Sciatic nerve (tissue), 2 donors: Measurements from ENCODE around the gene FGL2. TPM values are rescaled to one million over a fixed set of nuclear protein-coding genes. Genes with fewer than 3 reads are reported as not detected.
"Not testable (repeated sequence)": the region's sequence is repeated elsewhere in the genome, so short reads cannot be mapped to it uniquely, and the experiment has no call there.

ENCODE experiments used
- ATAC-seq: fragments of 200-7000 bp; cut with Tn5 transposase; one replicate; pipeline ENCODE4 v1.9.1; 2020; ENCODE audit warnings: mild to moderate bottlenecking, moderate library complexity
- DNase-seq: peaks from one replicate; pipeline ENCODE4 v3.0.0-alpha.2; 2020; ENCODE audit warnings: low spot score
- intact Hi-C: fragments of 100-400 bp; cut with DNase I; formaldehyde crosslinking; loops from one replicate; pipeline ENCODE4 v1.14.2; 2022
- total RNA-seq: library from RNA; stranded (reverse); fragmentation: NEBNext Ultra II Directional; extraction: Animal tissue kit (Norgen Biotek cat#: 25700); gene quantifications from one replicate; pipeline ENCODE4 v1.2.1, GENCODE V29; 2021
- donor health status: DM: no; HTN: no; CAD: no.
- donor health status: DM: no; HTN: no; CAD: no.

The FGL2 gene, protein sequence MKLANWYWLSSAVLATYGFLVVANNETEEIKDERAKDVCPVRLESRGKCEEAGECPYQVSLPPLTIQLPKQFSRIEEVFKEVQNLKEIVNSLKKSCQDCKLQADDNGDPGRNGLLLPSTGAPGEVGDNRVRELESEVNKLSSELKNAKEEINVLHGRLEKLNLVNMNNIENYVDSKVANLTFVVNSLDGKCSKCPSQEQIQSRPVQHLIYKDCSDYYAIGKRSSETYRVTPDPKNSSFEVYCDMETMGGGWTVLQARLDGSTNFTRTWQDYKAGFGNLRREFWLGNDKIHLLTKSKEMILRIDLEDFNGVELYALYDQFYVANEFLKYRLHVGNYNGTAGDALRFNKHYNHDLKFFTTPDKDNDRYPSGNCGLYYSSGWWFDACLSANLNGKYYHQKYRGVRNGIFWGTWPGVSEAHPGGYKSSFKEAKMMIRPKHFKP
- 269 TPM for total RNA-seq

DNA sequence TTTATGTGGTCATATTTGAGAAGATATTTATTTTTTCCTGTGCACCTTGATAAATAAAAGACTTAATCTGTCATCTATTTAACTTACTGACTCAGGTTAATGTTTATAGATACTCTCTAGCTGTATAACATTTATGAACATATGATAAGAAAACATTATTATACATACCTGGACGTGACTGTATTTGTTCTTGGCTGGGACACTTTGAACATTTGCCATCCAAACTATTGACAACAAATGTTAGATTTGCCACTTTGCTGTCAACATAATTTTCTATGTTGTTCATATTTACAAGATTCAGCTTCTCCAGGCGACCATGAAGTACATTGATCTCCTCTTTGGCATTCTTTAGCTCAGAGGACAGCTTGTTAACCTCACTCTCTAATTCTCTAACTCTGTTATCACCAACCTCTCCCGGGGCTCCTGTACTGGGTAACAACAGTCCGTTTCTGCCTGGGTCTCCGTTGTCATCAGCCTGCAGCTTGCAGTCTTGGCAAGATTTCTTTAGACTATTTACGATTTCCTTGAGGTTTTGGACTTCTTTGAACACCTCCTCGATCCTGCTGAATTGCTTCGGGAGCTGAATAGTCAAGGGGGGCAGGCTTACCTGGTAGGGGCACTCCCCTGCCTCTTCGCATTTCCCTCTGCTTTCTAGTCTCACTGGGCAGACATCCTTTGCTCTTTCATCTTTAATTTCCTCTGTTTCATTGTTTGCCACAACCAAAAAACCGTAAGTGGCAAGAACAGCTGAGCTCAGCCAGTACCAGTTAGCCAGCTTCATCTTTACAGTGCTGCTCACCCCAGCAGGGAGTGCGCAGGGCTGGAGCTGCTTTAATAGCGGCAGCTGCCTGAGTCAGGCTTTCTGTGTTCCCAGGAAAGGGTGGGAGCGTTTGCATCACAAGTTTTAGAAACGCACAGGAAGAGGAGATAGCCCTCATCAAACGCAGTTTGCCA, at the start of gene FGL2:
Gene FGL2, minus strand, starts transcription at position 807 of the 954 bp plus-strand sequence. Its CDS starts 26 bp downstream, at position 781.
- intact Hi-C loops = no loop called here
- DNase-seq (peak; percentile 76), ATAC-seq (peak; percentile 96)

GRCh38 chr7:77248154-77248553, 48.5 kb upstream of the FGL2 start:
- intact Hi-C loops = no loop called here
- no peak for DNase-seq
- ATAC-seq = no peak

GRCh38 chr7:77247206-77247850, 47.7 kb upstream of the FGL2 start:
- ATAC-seq (peak; percentile 75), DNase-seq (peak; percentile 89)
- intact Hi-C loops = no loop called here

DNA sequence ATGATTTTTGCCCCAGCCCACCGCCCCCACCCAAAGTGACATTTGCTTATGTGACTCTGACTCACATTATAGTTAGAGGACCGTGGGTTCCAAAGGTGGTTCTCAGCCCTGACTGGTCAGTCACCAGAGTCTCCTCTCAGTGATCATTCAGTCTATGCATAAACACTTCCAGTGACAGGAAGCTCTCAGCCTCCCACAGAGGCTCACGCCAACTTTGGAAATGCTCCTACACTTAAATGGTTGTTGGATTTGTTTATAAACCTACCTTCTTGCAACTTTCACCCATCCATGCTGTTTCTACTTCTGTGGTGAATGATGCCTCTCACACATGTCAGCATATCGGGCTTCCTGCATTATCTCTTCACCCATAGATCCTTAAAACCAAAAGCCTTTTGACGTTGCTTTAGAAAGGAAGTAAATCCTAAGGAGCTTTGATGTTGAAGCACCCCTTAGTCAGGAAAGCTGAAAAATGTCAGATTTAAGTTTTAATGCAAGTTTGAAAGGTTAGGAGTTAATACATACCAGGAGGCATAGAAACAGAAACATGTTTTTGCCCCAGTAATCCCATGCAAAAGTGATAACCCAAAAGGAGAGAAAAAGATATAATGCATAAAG, 46.5 kb upstream of the FGL2 start:
- intact Hi-C loops = no loop called here

DNA sequence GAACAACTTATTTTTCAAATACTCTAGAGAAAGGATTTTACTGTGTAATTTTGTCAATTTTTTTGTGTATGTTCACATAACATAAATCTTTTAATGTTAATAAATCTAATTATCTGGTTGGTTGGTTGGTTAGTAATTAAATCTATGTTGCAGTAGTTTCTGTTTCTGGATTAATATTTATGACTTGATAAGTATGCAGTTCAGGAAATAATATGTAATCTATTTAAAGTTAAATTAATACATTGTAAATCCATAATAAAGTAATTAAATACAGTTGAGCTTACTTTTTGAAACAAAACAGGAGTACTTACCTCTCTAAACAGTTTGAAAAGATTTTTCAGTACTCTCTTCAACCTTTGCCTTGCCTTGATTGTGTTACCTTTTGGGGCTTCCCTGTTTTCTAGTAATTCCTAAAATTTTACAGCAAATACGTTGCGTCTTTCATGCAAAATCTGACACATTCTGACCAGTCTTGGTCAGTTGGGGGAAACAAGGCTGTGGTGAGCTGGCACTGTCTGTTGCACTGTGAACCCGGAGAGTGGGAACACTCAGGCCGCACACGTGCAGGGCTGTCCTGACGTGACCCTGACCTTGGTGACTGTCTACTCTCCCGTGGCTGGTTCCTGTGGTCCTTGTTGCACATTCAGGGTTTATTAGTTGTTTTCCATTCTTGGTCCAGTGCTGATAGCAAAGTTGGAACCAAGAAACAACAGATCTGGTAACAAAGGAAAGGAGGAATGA, 45.6 kb upstream of the FGL2 start:
- intact Hi-C loops = no loop called here
- DNase-seq = no peak
- ATAC-seq = peak; percentile 82

More for the DNA sequence above, 46.5 kb upstream of the FGL2 start:
- no peak for DNase-seq
- ATAC-seq = no peak

- intact Hi-C loops = no loop called here
- ATAC-seq (peak; percentile 58), DNase-seq (no peak)
Observed at GRCh38 chr7:77244222-77244934, 44.8 kb upstream of the FGL2 start.

DNA sequence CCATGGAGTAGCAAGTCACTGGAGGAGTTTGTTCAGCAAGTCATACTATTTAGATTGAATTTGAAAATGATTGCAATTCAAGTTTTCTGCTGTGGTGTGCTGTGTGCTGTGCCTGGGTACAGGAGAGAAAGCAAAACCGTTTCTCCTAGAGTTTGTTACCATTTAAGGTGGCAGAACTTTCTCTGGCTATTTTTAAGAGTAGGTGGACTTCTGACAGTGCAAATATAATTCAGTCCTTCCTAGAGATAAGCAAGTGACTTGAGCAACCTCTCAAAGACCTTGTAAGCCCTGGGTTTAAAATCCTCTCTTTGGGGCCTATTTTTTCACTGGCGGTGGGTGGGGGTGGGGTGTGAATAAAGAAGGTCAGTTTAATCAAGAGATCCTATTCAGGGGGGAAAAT, 42.9 kb upstream of the FGL2 start:
- intact Hi-C loops = no loop called here
- DNase-seq = no peak
- no peak for ATAC-seq

DNA sequence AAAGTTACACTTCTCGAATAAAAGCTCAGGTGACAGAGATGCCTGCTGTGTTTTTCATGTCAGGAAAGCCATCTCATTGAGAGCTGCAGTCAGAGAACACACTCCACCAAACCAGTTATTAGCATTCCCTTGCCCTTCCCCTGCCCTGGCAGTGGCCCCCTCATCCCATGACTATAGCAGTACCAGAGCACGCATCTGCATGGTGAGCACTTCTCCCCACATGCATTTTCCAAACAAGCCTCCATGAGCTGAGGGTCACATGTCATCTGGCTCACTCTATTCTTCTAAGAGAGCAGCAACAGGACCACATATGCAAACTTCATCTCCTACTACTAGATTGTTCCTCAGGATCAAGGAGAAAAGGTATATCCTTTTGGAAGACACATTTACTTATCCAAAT, 42.4 kb upstream of the FGL2 start:
- intact Hi-C loops = no loop called here
- ATAC-seq (no peak), DNase-seq (no peak)

DNA sequence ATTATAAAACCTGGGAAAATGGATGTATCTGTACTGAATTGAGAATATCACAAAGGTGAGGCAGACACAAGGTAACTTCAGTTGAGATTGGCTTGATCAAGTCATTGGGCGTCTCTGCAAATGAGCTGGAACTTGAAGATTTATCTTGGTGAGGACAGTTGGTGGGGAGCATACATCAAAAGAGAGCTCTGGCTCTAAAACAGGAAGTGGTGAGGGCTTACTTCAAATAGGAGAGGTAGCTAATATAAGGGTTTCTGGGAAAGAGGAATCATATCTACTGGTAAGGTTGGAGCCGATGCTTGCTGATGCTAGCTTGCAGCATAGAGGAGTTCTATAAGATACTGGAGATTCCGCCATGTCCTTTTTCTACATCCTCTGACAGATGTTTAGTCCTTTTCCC, 39.9 kb upstream of the FGL2 start:
- ATAC-seq (no peak), DNase-seq (no peak)
- intact Hi-C loops = no loop called here

GRCh38 chr7:77238703-77239136, 39.1 kb upstream of the FGL2 start:
- peak; percentile 84 for ATAC-seq
- DNase-seq = no peak
- intact Hi-C loops = no loop called here

- ATAC-seq (no peak), DNase-seq (no peak)
- intact Hi-C loops = no loop called here
Observed at GRCh38 chr7:77235276-77235675, 35.7 kb upstream of the FGL2 start.

DNA sequence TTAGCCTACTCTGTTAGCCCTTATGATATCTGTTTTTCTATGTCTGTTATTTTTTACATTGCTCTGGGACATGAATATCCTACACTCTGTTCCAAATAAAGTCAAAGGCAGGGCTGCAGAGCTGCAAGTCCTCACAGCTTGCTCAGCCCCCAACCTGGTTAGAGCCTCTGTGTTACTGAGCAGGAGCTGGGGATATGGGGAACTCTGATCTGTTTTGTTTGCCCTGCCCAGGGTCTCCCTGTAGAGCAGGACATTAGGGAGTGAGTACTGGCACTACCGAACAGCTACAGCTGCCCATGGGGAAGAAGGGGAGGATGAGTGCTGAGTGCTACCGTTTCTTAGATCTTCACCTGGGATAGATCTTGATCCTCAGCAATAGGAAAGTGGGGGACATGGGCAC, 32.8 kb upstream of the FGL2 start:
- intact Hi-C loops = no loop called here
- ATAC-seq = no peak
- DNase-seq = no peak

GRCh38 chr7:77228795-77229194, 29.2 kb upstream of the FGL2 start:
- intact Hi-C loops, ATAC-seq, DNase-seq: not testable (repeated sequence)

GRCh38 chr7:77226357-77226839, 26.8 kb upstream of the FGL2 start:
- no peak for ATAC-seq
- no peak for DNase-seq
- intact Hi-C loops = no loop called here

DNA sequence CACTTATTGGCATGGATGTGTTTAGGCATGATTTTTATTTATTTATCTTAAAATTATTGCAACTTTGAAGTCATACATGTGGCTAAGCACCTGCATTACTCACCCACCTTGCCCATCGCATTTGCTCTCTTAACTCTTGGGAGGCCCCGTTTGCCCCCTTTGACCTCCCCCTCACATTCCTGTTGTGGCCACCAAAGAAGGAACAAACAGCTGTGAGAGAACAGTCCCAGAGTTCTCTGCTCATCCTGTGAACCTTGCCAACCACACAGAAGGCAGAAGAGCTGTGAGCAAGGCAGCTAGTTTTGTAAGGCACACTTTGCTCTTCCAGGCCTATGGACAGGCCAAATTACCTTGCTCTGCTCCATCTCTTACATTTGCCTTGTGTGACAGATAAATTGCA, 23.6 kb upstream of the FGL2 start:
- DNase-seq = no peak
- ATAC-seq = peak; percentile 51
- intact Hi-C loops = no loop called here

GRCh38 chr7:77222819-77223218, 23.2 kb upstream of the FGL2 start:
- no peak for ATAC-seq
- intact Hi-C loops = no loop called here
- DNase-seq = no peak

DNA sequence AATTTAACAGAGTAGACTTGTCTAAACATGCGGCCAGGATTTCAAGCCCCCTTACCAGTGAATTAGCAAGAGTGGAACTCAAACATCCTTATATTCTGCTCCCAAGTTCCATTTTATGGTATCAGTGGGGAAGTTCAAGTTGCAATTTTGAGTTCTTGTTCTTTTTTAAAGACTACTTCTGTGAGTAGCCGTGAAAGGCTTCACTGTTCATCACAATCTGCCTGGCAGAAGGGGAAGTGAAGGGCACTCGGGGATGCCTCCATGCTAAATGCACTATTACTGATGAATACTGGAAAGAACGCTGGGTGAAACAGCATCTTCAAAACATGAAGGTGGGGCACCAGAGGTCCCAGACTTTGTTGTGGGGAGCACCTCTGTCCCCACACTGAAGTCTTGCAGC, 22.4 kb upstream of the FGL2 start:
- DNase-seq (no peak), ATAC-seq (peak; percentile 65)
- intact Hi-C loops = no loop called here
